Endometrial microvascular endothelial cells (primary cell): ENCODE data around the gene MMP23B. TPM values are rescaled to one million over a fixed set of nuclear protein-coding genes. Genes with fewer than 3 reads are reported as not detected.

Experiments
- in situ Hi-C: cut with HindIII; loops from 2 replicates; pipeline ENCODE4 v1.10.0; 2017; ENCODE audit warnings: low sequenced_read_pairs, low pct_unique_long_range_greater_than_20kb; ENCODE audit errors: inconsistent ontology term
- total RNA-seq: library from RNA; depleted of rRNA; stranded (reverse); fragments of >200 nt; gene quantifications from one replicate; pipeline ENCODE4 v1.2.3, GENCODE V29; 2015; ENCODE audit errors: inconsistent ontology term

Gene MMP23B
- total RNA-seq, 1 donor from 2014 or later: not detected

- in situ Hi-C loops: no loop called here
These were observed 30.2 kb upstream of the MMP23B start for GRCh38 chr1:1601564-1602303.

- in situ Hi-C loops: no loop called here
These were observed 29.5 kb upstream of the MMP23B start for GRCh38 chr1:1602304-1602967.

- in situ Hi-C loops: no loop called here
These were observed 28.9 kb upstream of the MMP23B start for GRCh38 chr1:1602968-1603506.

- in situ Hi-C loops: no loop called here
These were observed 28.2 kb upstream of the MMP23B start for GRCh38 chr1:1603671-1604373.

GRCh38 chr1:1604374-1605033 lies 27.5 kb upstream of the MMP23B start:
- in situ Hi-C loops: no loop called here

- in situ Hi-C loops: no loop called here
These were observed 26.9 kb upstream of the MMP23B start for GRCh38 chr1:1605034-1605591.

GRCh38 chr1:1605724-1606123 lies 26.2 kb upstream of the MMP23B start:
- in situ Hi-C loops: no loop called here

- in situ Hi-C loops: no loop called here
These were observed 25.7 kb upstream of the MMP23B start for GRCh38 chr1:1606232-1606631.

GRCh38 chr1:1609822-1610485 lies 22.0 kb upstream of the MMP23B start:
- in situ Hi-C loops: no loop called here

- in situ Hi-C loops: no loop called here
These were observed 21.2 kb upstream of the MMP23B start for GRCh38 chr1:1610796-1611195.

GRCh38 chr1:1612104-1612400 lies 19.9 kb upstream of the MMP23B start:
- in situ Hi-C loops: no loop called here

- in situ Hi-C loops: no loop called here
These were observed 18.4 kb upstream of the MMP23B start for GRCh38 chr1:1613509-1614082.

- in situ Hi-C loops: no loop called here
These were observed 17.6 kb upstream of the MMP23B start for GRCh38 chr1:1614204-1614953.

- in situ Hi-C loops: no loop called here
These were observed 17.1 kb upstream of the MMP23B start for GRCh38 chr1:1614954-1615255.

- in situ Hi-C loops: no loop called here
These were observed 16.5 kb upstream of the MMP23B start, which contains the start of gene MIB2 for GRCh38 chr1:1615256-1616044. Gene MIB2 (plus strand): TSS chr1:1615500. CDS start chr1:1623453, 7,953 bp downstream.

GRCh38 chr1:1616045-1616790 lies 15.8 kb upstream of the MMP23B start:
- in situ Hi-C loops: no loop called here
